CD4-positive, alpha-beta T cell treated with Interleukin-15 for 4 hours (primary cell): Measurements from ENCODE around the gene DNAI4.

ENCODE experiments used
- DNase-seq: peaks from one replicate; pipeline ENCODE4 v3.0.0-alpha.2; 2020; ENCODE audit warnings: low spot score

DNAI4 gene

DNA sequence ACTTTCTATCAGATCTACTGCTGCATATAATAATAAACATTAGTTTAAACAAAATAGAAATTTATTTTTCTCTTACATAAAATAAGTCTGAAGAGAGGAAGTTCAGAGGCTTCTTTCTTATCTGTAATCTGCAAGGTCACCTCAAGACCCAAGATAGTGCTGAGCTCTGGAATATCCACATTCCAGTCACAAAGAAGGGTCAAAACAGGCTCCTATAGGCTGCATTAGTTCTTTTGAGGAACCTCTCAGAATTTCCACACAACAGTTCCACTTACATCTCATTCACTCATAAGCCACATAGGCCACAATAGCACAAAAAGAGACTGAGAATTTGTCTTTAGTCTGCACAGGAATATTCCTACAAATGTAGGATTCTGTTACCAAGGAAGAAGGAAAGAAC lies 157.0 kb downstream of the DNAI4 start:
- DNase-seq: no peak

GRCh38 chr1:66764994-66765578 lies 159.6 kb downstream of the DNAI4 start:
- peak; percentile 61 for DNase-seq
